Femur (tissue), 1 donor: ENCODE data around the gene PMM1.
"Not testable (repeated sequence)": the region's sequence is repeated elsewhere in the genome, so short reads cannot be mapped to it uniquely, and the experiment has no call there.

Source experiments
- DNase-seq: peaks from one replicate; pipeline ENCODE4 v3.0.0-alpha.2; 2017

The PMM1 gene

DNA sequence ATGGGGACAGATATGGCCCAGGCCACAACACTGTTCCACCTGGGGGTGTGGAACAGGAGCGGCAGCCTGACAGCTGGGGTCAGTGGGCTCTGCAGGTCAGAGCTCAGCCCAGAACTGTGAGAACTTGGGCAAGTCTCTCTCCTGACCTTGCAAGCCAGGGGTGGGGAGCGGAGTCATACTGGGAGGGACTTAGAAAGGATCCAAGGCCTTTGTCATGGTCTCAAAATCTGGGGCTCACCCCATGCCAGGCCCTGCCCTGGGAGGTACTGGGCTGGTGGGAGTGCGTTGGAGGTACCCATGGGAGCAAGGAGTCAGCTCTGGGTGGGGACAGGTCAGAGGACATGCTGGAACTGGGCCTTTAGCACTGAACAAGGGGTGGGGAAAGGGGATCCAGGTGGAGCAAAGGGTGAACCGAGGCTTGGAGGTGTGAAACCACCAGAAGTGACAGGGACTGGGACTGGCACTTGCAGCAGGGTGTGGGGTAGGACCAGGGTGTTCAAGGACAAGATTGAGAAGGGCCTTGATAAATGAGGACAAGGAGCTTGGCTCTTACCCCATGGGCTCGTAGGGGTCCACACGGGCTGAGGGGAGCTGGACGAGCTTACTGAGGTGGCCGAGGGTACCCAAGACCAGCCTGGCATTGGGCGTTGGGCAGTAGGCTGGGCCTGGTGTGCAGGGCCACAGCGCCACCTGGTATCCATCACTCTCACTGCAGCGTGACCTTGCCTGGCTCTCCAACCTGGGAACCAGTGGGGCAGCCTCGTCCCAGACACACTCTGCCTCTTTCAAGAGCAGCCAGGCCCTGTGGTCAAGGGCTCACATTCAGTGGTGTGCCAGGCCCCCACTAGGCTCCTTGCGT is 7.4 kb upstream of the PMM1 start:
- DNase-seq, result peak; percentile 56

DNA sequence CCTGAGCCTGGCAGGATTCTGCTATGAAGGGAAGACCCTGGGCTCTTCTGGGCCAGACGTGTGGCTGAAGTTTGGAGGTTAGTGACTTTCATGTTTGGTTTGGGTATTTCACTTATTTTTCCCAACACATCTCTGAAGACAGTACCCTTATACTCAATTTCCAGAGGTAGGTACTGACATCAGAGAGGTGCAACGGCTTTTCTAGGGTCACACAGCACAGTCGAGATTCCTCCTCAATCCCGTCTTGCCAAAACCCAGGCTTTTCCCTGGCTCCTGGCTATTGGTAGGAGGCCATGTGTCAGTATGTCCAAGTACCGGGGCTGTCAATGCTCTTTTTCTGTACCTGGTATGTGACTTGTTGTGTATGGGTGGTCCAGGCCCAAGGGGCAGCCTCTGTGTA is 6.1 kb upstream of the PMM1 start:
- DNase-seq, result no peak

DNA sequence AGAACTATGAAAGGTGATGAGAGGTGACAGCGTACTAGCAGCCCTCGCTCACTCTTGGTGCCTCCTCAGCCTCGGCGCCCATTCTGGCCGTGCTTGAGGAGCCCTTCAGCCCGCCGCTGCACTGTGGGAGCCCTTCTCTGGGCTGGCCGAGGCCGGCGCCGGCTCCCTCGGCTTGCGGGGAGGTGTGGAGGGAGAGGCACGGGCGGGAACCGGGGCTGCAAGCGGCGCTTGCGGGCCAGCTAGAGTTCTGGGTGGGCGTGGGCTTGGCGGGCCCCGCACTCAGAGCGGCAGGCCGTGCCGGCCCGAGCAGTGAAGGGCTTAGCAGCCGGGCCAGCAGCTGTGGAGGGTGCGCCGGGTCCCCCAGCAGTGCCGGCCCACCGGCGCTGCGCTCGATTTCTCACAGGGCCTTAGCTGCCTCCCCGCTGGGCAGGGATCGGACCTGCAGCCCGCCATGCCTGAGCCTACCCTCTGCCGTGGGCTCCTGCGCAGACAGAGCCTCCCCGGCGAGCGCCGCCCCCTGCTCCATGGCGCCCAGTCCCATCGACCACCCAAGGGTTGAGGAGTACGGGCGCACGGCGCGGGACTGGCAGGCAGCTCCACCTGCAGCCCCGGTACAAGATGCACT is 3.8 kb upstream of the PMM1 start:
- not testable (repeated sequence) for DNase-seq

DNA sequence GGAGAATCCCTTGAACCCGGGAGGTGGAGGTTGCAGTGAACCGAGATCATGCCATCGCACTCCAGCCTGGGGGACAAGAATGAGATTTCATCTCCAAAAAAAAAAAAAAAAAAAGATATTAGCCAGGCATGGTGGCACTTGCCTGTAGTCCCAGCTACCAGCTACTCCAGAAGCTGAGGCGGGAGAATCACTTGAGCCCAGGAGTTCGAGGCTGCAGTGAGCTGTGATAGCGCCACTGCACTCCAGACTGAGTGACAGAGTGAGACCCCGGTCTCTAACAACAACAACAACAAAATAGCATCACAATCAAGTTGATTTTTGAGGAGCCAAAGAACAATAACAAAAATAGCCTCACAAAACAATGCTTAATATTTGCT is 2.3 kb downstream of the PMM1 start:
- DNase-seq, result no peak

DNA sequence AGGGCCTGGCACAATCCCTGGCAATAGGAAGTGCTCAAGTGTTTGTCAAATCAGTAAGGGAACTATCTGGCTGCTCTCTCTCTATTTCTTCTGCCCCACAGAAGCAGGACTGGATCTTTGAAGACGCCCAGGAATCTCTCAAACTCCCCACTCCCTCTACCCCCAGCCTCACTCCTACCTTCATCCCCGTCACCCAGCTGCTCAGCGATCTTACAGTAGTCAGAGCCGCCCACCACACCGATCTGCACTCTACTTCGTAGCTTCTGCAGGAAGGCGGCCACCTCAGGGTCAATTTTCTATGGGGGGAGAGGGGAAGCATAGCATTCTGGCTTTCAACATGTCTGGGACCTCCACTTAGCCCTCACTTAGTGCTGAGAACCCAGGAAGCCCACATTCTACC is 3.7 kb downstream of the PMM1 start:
- no peak for DNase-seq

DNA sequence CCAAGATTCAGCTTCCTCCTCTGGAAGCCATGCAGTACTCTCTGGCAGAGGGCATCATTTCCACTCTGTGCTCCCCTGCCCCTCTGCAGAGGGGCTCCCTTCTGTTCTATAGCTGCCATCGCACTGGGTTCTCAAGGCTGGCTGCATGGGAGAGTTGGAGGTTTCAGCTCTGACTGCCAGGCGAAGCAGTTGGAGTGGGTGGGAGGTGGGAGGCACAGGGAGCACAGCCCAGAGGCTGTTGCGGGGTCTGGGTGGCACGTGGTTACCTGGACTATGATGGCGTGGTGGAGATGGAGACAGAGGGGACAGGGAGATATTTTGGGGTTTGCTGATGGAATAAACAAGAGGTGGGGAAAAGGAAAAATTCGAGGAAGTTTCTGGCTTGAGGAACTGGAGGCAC is 4.8 kb downstream of the PMM1 start:
- DNase-seq, result no peak

DNA sequence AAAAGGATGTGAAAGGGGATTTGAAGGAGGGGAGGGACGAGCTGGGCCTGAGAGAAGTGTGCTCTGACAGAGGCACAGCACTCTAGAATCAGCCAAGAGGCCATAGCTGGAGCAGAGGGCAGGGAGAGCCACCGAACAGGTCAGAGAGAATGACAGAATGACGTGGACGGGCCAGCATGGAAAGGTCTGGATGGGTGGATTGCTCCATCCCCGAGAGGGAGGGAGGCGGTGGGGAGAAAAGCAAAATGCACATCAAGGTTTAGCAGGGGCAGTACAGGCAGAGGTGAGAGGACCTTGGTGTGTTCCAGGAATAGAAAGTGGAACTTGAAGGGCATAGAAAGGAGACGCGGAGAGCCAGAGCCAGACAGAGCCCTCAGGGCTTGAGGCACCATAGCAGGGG is 6.9 kb downstream of the PMM1 start:
- no peak for DNase-seq

DNA sequence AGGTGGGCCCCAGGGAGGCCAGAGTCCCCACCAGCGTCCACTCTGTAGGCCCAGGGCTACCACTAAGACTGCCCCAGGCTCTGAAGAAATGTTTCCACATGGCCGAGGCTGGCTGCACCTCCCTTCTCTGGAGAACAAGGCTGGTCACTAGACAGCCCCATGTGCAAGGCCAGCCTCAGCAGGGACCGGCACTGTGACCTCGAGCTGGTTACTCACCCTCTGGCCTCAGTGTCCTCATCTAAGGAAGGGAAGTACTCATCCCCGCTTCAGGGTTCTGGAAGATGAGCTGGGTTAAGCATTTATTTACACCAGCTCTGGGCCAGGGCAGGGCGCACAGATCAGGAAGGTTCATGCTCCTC is 9.7 kb downstream of the PMM1 start:
- DNase-seq, result no peak

DNA sequence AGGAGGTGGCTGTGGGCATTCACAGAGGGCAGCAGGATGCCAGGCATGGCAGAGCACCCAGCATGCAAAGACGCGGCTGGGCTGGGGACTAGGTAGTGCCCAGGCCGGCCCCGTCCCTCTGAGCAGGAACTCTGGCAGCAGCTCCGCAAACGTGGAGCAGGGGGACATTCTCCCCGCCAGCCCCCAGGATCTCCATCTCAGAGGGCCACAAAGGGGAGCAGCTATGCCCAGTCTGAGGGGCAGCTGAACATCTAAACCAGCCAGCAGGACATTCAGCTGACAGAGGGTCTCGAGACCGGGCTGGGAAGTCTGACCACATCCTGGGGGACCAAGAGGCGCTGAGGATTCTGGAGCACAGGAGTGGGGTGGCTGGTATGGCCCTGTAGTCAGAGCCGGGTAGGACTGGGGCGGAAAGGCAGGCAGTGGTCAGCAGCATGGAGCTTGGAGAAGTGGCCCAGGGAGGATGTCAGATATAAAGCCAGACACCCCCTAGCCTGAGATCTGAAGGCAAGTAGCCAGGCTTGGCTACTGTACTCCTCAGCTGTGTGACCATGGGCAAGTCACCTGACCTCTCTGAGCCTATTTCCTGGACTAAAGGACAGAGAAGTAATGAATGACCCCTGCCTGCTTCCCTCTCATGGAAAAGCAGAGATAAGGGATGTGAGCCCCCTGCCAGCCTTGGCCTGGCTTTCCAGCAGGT is 10.2 kb downstream of the PMM1 start:
- DNase-seq, result no peak

DNA sequence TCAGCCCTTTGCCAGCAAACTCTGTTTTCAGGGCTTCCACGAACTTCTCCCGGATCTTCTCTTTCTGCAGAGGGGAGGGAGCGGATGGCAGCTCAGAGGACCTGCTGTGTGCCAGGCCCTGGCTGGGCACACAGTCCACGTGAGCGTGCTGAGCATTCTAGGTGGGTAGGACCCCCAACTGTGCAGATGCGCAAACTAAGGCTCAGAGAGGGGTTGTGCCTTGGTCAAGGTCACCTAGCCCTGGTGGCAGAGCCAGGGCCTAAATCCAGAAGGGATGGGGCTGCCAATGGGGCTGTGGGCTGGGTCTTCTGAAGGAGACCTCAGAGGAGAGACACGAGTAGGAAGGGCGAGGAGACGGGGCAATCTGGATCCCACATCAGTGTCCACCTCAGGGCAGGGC is 10.8 kb downstream of the PMM1 start:
- no peak for DNase-seq

DNA sequence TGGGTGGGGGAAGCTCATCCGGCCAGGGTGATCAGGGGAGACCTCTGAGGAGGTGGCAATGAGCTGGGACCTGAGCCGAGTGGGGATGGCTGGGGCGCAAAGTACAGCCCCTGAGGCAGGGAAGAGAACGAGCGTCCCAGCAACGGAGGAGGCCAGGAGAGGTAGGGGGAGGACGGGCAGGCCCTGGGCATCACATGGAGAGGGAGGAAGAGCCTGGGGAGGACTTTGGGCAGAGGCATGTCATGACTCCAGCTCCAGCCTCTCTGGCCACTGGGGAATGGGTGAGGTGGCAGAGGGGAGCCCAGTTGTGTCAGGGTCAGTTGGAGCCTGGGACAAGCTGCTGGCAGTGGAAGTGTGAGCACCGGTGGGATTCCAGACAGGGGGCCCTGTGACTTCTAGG is 11.5 kb downstream of the PMM1 start:
- no peak for DNase-seq

DNA sequence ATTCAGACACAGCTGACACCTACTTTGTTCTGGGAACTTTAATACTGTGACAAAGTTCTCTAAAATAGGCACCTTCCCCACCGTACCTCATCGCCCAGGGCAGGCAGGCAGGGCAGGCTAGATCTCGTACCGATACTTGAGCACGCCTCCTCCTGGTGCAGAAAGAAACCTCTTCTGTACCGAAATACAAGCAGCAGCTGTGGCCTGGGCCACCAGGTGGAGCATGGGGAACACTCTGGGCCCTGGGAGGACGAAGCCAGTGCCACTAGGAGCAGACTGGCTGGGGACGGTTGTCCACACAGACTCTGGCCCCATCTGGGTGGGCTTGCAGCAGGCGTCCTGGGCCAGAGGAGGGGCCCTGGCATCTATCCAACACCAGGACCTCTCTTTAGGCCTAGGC is 12.8 kb downstream of the PMM1 start:
- peak; percentile 47 for DNase-seq

DNA sequence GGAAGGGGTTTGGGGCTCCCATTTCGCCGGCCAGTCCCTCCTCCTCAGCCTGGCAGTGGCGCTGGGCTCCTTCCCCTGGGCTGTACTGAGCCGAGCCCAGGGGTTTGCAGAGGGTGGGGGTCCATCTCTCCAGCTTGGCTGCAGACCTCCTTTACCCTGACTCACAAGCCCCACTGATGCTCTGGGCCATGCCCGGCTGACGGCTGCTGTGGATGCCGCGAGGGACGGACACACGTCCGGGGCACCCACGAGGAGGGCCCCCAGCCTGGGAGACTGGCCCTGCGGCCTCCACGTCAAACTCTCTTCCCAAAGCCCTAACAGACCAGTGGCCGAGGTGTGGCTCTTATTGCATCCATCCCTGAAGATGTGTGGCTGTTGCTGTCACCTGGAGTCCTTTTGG is 14.1 kb downstream of the PMM1 start:
- no peak for DNase-seq

DNA sequence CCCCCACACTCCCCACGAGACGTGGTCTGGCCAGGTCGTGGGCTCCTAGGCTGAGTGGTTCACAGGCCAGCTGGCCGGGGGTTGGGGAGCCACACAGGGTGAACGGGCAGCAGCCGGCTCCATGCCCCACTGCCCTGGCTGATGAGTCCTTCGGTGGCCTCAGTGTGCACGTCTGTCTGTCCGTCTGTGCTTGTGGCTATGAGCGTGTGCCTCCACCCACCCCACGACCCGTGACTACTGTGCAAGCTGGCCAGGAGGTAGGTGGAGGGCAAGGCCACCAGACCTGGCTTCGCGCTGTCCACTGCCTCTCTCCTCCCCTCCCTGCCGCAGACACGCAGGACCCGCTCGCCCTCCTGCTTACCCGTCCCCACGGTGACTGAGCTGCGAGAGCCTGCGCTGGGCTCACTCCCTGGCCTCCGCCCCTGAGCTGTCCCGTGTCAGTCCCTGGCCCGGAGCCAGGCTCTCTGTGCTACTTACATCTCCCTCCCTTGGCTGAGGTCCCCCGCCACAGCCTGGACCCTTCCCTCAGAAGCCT is 14.7 kb downstream of the PMM1 start:
- DNase-seq, result peak; percentile 62

DNA sequence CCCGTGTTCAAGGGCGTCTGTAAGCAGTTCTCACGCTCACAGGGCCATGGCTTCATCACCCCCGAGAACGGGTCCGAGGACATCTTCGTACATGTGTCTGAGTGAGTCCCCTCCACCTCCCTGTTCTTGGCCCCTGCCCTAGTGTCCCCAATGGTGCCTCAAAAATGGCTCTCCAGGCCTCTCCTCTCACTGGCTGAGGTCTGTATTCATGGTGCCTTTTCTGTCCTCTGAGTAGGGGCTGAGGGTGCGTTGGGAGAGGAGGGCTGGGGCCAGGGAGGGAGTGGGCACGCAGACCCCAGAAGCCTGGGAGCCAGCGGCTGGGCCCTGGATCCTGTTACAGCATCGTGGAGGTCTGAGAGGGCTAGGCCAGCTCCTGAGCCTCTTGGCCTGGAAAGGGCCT is 16.0 kb downstream of the PMM1 start:
- DNase-seq, result no peak

DNA sequence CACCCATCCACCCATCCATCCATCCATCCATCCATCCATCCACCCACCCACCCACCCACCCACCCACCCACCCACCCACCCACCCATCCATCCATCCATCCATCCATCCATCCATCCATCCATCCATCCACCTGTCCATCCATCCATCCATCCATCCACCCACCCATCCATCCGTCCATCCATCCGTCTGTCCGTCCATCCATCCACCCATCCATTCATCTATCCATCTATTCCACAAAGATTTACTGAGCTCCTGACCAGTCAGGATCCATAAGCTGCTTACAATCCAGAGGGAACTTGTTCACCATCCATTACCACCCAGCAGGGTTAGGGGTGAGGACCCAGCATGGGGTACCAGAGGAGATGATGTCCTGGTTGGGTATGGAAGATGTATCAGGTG is 17.3 kb downstream of the PMM1 start:
- not testable (repeated sequence) for DNase-seq

DNA sequence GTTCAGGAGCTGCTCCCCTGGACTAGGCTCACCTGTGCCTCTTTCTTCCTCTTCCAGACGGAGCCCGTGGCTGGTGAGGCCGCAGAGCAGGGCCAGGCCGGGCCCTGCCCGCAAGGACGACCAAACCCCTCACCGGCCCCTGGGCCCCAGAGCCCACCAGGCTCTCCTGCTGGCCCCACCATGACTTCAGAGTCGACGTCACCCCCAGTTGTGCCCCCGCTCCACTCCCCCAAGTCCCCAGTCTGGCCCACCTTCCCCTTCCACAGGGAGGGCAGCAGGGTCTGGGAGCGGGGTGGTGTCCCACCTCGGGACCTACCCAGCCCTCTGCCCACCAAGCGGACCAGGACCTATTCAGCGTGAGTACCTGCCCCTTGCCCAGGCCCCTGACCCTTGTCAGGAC is 17.9 kb downstream of the PMM1 start:
- no peak for DNase-seq

DNA sequence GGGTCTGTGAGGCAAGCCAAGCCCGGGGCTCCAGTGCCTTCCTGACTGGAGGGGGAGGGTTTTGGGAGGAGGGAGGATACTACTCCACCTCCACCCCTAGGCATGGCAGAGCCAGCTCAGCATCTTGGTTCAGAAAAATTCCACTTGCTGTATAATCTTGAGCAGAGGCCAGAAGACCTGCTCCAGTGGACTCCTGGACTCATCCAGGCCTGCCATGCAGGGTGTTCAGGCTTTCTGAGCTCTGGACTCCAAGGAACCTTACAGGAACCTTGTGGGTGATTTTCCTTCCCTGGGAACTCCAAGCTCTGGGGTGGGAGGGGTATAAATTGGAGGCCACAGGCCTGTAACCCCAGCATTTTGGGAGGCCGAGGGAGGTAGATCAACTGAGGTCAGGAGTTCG is 19.4 kb downstream of the PMM1 start:
- no peak for DNase-seq

DNA sequence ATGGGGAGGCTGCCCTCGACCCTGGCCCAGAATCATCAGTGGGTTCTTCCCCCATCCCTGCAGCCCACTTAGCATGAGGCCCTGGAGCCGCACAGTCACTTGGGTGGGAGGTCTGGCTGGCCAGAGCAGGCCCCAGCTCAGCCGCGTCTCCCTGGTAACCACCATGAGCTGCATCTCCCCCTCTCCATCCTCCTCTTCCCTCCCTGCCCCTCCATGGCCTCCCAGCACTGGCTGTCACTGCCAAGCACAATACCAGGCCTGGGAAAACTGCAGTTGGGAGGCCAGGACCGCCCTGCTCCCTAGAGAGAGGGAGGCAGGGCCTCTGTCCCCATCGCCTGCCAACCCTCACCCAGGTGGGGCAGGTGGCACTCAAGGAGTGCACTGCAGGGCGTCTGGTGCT is 20.8 kb downstream of the PMM1 start:
- peak; percentile 49 for DNase-seq

DNA sequence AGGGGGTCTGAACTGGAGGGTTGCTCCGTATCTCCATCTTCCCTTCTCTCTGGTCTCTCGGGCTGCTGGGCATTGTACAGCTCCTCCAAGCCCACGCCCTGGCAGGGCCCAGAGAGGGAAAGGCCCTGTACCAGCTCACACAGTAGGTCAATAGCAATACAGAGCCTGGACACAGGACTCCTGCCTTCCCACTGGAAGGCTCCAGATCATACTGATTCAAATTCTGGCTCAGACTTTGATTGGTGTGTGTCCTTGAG is 22.2 kb downstream of the PMM1 start:
- DNase-seq, result no peak

DNA sequence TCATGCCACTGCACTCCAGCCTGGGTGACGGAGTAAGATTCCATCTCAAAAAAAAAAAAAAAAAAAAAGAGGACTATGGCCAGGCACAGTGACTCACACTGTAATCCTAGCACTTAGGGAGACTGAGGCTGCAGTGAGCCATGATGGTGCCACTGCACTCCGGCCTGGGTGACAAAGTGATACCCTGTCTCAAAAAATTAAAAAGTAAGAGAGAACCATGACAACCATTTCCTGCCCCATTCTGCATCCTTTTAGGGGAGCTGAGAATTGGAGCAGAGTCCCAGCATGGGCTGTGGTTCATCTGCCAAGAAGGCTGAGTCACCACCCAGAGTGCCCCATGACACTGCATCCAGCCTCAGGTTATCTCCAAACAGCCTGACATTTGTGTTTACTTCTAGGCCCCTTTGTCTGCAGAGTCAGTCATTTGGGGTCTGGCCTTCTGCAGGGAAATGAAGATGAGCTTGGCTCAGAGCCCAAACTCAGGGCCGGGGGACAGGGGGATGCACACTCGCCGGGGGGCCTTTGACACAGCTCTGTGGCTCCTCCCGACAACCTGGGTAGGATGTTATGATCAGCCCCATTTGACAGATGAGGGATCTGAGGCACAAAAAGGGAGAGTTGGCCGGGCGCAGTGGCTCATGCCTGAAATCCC is 24.1 kb downstream of the PMM1 start:
- peak; percentile 40 for DNase-seq

DNA sequence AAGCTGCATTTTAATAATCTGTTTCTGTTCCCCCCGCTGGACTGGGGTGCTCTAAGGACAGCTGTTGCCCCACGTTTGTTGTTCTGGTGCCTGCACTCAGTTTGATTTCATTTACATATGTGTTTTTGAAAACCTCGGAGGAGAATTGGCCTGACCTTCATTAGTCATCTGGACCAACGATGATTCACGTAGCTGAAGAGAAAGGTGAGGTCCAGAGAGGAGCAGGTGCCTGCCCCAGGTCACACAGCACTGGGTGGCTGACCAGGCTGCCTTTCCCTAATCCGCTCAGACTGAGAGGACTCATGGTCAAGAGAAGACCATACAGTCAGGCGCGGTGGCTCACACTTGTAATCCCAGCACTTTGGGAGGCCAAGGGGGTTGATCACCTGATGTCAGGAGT is 25.1 kb downstream of the PMM1 start:
- DNase-seq, result no peak

DNA sequence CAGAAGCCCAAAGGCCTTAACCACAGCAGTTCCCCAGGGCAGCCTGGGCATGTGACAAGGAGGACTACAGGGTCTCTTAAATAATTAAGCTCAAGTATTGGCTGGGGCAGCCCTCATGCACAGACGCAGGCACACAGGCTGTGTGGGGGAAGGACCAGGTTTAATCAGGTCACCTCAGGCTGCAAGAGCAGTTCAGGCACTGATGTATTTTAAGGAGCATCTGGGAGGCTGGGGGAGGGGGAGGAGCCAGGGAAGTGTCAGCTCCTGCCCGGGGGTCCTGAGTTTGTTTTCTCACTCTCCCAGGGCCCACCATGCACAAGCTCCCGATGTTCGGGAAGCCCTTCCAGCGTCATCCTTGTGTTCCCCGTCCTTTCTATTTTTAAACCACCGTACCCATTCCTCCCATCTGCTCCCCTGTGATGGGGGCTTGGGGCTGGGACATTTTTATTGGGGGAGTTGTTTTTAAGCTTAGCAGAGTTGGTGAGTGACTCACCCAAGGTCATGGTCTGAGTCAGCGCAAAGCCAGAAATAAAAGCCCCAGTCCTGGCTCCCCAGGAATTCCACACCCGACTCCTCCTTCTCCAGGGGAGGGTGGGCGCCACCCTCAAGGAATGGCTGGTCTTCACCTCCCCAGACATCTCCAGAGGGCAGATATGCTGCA is 26.5 kb downstream of the PMM1 start:
- DNase-seq, result no peak
